ENCODE data around the gene CAMK1D. TPM values are rescaled to one million over a fixed set of nuclear protein-coding genes. Genes with fewer than 3 reads are reported as not detected.

The CAMK1D gene
- total and polyA plus RNA-seq, 2 experiments from 2014 or later: 4.6 to 7.2 TPM

- Mint-ChIP-seq H3K27me3 (ENCODE audit: insufficient read depth, low read depth, poor library complexity) (peaks cover 2% of the 10 kb centered on the region), H3K9me3 (peaks cover 10% of the 10 kb centered on the region; the same call in 2 of the 3 replicates), H3K4me3 (no peak overlapping the region), H3K4me1 (no peaks in the 10 kb centered on the region; the same call in 2 of the 3 replicates), H3K27ac (no peak overlapping the region), H3K36me3 (ENCODE audit: low read depth) (peaks cover 4% of the 10 kb centered on the region; the same call in 1 of the 3 replicates)
- ATAC-seq (no peak), DNase-seq (ENCODE audit: low spot score) (no peak)
- H3K4me3 ChIP-seq: no peak overlapping the region
- H3K4me1 ChIP-seq (ENCODE audit: insufficient read depth): no peaks in the 10 kb centered on the region
- no peaks in the 10 kb centered on the region for H4K20me1 ChIP-seq (replicated peaks; ENCODE audit: insufficient read depth)
- TF ChIP-seq ETS1 (IDR thresholded peaks at IDR 0.05) (no peak), CREB1 (CRISPR knock-in tag; IDR thresholded peaks at IDR 0.05; ENCODE audit: low read depth) (no peak), JUNB (IDR thresholded peaks at IDR 0.05; ENCODE audit: unreplicated experiment) (no peak), ZNF331 (CRISPR knock-in tag; IDR thresholded peaks at IDR 0.05; ENCODE audit: low read depth) (no peak), ZNF114 (CRISPR knock-in tag; IDR thresholded peaks at IDR 0.05) (no peak), NANOG (IDR thresholded peaks at IDR 0.05; ENCODE audit: borderline replicate concordance) (no peak), EZH2 (IDR thresholded peaks at IDR 0.05; ENCODE audit: low read depth, unreplicated experiment) (no peak), STAT1 (IDR thresholded peaks at IDR 0.05; ENCODE audit: unreplicated experiment) (no peak), REST (IDR thresholded peaks at IDR 0.05; ENCODE audit: unreplicated experiment) (no peak), ZNF462 (CRISPR knock-in tag; IDR thresholded peaks at IDR 0.05) (no peak), EZH2phosphoT487 (IDR thresholded peaks at IDR 0.05; ENCODE audit: unreplicated experiment) (no peak), POLR2AphosphoS5 (IDR thresholded peaks at IDR 0.05; ENCODE audit: low read depth) (no peak), CTCF (conservative IDR thresholded peaks at IDR 0.05; ENCODE audit: low read depth in 2 of 2) (no peak)
- H3K79me2 ChIP-seq (replicated peaks; ENCODE audit: insufficient read depth): no peaks in the 10 kb centered on the region
- no peak overlapping the region for H2AFZ ChIP-seq
- no peaks in the 10 kb centered on the region for H3K9me2 ChIP-seq (ENCODE audit: insufficient read depth)
- no peaks in the 10 kb centered on the region; the same call in 1 of the 2 replicates for H3K36me3 ChIP-seq (ENCODE audit: insufficient read depth)
- no peaks in the 10 kb centered on the region for H3F3A ChIP-seq (replicated peaks; ENCODE audit: low read depth)
- H3K27me3 ChIP-seq (ENCODE audit: insufficient read depth): no peaks in the 10 kb centered on the region
- no peak overlapping the region for H3K27ac ChIP-seq (ENCODE audit: low read depth)
- no peak overlapping the region for H3K4me2 ChIP-seq
Observed at GRCh38 chr10:12550994-12551393, 201.6 kb downstream of the CAMK1D start.
